Activated CD8-positive, alpha-beta memory T cell treated with anti-CD3 and anti-CD28 coated beads for 1 hour (primary cell): Measurements from ENCODE around the gene SDHAF1.
A peak's percentile ranks its signal among the peaks of the same experiment; 100 is the strongest.
"Not testable (repeated sequence)": the region's sequence is repeated elsewhere in the genome, so short reads cannot be mapped to it uniquely, and the experiment has no call there.

Experiments
- DNase-seq, 2 donors: peaks; one replicate each; pipeline ENCODE4 v3.0.0-alpha.2; 2020; ENCODE audit warnings: low read depth in 1 of 2; ENCODE audit errors: extremely low read depth in 1 of 2

Gene SDHAF1, protein sequence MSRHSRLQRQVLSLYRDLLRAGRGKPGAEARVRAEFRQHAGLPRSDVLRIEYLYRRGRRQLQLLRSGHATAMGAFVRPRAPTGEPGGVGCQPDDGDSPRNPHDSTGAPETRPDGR

DNA sequence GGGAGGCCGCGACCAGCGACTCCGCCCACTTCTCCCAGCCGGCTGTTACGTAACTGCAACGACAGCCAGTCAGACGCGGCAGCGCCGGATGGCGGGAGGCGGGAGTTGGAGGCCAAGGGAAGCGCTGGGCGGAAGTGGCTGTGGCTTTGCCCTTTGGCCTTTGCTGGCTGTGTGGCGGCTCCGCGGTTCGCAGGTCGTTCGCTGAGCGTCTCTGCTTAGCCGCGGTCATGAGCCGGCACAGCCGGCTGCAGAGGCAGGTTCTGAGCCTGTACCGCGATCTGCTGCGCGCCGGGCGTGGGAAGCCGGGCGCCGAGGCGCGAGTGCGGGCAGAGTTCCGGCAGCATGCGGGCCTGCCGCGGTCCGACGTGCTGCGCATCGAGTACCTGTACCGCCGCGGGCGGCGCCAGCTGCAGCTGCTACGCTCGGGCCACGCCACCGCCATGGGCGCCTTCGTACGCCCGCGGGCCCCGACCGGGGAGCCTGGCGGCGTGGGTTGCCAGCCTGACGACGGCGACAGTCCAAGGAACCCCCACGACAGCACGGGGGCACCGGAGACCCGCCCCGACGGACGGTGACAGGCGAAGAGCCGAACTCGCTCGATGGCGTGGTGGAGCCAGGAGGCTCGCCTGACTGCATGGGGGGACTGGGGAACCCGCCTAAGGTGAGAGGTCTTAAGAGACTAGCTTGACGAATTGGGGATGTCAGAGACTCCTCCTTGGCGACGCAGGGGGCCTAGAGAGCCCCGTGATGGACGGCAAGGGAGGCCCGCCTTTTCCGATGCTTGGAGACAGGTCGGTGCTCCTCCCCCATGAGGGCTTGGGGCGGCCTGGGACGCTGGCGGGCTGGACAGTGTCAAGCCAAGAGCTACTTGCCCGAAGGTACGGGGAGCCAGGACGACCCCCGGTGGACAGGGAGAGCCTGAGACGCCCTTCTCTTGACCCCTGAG lies at the start of gene SDHAF1:
Gene SDHAF1 (plus strand): TSS at position 141 of the 946 bp plus-strand sequence. CDS start 87 bp downstream, at position 228.
- DNase-seq, result peak; percentile 78 to 87

DNA sequence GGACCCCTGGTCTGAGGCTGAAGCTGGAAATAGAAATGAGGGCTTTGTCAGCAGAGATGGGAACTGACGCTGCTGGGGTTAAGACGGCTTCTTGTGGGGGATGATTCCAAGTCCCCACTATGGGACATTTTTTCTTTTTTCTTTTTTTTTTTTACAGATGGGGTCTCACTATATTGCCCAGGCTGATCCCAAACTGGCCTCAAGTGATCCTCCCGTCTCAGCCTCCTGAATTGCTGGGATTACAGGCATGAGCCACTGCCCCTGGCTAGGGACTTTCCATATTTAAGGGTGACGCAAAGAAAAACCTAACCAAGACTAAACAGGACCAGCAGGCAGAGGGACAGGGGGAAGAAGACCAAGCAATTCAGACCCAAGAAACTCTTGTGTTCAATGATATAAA lies 48.8 kb upstream of the SDHAF1 start:
- no peak for DNase-seq

DNA sequence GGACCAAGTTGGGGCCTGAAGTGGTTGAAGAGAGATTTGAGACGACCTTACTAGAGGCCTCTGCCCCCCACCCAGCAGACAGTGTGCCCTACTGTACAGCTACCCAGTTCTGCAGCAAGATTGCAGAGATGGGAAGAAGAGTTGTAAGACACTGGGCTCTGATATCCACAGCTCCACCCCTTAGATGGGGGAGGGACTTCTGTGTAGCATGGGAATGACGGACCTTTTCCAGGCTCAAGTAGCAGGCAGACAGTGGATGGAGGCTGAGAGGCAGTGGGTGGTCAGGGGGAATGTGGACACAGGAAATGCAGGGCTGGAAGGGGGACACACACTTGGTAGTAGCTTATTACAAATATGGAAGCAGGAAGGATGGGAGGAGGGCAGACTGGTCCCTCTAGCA lies 45.9 kb upstream of the SDHAF1 start:
- no peak for DNase-seq

DNA sequence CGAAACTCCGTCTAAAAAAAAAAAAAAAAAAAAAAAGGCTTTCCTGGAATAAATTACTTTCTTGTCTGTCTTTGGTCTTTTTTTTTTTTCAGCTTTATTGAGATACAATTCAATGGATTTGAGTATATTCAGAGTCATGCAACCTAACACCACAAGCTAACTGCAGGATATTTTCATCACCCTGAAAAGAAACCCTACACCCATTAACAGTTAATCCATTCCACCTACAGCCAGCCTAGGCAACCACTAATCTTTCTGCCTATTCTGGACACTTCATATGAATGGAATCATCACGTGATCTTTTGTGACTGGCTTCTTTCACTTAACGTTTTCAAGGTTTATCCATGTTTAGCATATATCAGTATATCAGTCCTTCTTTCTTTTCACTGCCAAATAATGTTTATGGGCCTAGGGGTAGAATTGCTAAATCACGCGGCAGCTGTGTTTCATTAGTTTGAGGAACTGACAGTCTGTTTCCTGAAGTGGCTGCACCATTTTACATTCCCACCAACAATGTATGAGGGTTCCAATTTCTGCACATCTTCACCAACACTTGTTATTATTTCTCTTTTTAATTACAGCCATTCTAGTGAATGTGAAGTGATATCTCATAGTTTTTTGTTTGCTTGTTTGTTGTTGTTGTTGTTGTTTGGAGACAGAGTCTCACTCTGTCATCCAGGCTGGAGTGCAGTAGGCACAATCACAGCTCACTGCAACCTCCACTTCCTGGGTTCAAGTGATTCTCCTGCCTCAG lies 38.9 kb upstream of the SDHAF1 start:
- DNase-seq, result no peak

DNA sequence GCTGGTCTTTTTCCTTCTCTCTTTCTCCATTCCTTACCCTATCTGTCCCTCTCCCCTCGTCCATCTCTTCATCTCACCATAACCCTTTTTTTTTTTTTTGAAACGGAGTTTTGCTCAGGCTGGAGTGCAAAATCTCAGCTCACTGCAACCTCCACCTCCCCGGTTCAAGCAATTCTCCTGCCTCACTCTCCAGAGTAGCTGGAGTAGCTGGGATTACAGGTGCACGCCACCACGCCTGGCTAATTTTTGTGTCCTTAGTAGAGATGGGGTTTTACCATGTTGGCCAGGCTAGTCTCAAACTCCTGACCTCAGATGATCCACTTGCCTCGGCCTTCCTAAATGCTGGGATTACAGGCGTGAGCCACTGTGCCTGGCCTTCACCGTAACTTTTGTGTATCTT lies 37.6 kb upstream of the SDHAF1 start:
- DNase-seq, result not testable (repeated sequence)

DNA sequence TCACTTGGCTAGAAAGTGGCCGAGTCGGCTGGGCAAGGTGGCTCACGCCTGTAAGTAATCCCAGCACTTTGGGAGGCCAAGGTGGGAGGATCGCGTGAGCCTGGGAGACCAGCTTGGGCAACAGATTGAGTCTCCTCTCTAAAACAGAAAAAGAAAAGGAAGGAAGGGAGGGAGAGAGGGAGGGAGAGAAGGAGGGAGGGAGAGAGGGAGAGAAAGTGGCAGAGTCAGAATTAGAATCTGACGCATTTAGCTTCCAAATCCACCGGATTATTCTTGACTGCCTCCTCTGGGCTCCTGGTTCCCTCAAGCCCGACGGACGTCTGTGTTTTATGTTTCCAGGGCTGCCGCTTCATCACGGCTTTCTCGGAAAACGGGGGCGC lies 36.3 kb upstream of the SDHAF1 start:
- DNase-seq, result no peak

DNA sequence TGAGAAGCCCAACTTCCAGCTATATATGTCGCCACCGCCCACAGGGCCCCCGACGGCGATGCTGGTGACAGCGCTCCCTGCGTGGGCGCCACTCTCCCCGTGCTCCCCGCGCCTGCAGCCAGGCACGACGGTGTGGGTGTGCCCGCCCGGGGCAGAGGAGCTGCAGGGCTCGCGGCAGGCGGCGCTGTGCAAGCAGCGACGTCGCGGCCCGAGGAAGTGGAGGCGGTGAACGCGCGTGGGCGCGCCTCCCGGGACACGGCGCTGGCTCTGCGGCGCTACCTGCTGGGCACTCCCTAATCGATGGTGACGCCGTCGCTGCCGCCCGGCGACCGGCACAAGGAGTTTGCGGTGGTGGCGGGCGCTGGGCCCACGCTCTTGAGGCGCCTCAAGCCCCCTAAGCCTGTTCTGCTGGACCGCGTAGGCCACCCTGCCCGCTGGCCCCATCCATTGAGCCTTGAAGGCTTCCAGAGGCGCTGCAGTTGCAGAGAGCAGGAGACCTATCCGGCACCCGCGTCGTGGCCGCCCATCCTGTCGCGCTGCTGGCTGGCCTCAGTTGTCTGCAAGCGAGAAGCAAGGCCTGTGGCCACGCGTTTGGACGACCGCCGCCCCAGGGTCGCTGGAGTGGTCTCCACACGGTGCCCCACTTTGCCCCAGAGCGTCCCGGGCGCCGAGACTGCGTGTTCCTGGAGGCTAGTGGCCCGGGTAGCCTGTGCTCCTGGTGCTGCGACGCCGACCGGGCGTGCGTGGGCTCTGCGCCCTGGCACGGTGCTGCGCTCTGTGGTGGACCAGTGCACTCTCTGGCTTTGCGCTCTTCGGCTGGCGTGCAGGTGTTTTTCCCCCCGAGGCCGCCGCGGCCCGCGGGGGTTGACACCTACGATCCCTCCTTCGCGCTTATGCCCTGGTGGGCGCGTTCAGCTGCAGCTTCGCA lies 35.7 kb upstream of the SDHAF1 start:
- DNase-seq, result peak; percentile 51 to 73

DNA sequence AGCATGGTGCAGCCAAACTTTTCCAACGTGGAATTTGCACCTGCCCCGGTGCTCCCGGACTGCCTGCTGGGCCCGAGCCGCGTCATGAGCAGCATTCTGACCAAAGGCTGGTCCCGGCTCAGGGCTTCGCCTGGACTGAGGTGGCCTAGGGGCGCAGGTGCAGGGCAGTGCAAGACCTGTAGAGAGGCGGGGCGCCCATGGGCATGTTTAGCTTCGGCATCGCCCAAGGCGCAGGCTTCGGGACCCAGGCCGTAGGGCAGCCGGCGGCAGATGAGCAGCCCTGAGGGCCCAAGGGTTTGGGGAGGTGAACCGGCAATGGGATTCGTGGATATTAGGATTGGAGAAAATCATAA lies 35.0 kb upstream of the SDHAF1 start:
- DNase-seq, result no peak

DNA sequence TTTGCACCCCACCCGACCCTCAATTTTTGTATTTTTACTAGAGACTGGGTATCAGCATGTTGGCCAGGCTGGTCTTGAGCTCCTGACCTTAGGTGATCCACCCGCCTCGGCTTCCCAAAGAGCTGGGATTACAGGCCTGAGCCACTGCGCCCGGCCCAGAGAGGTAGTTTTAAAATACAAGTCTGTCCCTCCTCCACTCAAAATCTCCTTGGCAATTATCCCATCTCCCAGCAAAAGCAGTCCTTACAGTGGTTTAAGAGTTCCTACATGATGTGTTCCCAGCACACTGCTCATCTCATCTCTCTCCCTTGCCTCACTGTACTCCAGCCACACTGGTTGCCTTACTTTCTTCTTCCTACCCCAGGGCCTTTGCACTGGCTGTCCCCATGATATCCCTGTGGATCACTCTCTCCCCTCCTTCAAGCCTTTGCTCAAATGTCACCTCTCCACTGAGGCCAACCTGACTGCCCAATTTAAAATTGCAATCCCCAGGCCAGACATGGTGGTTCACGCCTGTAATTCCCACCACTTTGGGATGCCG lies 34.5 kb upstream of the SDHAF1 start:
- DNase-seq, result no peak

DNA sequence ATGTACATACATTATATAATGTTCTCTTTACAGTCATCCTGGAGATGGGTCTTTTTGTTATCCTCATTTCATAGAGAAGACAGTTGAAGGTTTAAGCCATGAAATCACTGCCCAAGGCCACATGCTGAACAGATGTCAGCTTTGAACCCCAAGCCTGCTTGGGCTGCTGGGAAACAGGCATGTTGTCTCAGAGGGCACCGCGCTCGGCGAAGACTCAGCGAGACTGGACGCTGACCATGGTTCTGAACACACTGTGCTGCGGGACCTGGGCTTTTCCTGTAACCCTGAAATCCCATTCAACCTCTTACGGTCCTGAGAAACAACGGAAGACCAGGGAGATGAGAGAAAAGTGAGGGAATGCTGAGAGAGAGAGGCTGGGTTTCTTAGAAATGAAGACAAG lies 31.5 kb upstream of the SDHAF1 start:
- no peak for DNase-seq

DNA sequence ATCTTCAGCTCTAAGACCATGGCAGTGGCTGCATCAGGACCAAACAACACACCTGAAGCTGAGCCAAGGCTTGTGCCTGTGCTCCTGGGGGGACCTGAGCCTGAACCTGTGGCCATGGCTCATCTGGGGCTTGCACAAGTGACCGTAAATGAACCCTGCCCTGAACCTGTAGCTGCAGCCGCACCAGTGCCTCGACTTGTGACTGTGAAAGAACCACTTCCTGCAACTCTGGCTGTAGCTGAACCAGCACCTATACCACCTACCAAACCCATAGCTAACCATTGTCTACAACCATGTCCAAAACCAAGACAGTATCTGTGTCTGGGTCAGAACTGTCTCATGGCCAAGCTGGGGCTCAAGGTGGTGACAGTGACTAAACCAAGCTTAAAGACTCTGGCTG lies 28.2 kb upstream of the SDHAF1 start:
- no peak for DNase-seq

DNA sequence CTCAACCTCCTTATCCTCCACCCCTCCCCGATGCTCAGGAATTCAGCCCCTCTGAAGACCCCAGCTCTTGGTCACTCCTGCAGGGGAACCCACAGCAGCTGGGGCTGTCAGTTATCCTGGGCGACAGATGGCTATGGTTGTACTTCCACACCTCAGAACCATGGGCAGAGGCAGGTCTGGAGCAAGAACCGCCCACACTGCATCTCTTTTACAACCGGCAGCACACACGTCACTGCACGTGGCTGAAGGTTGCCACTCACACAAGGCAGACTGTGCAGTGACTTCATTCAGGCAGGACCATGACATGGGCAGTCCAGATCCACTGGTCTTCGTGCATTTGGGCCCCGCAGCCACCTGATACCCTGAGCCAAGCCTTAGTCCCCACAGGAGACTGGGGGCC lies 21.5 kb upstream of the SDHAF1 start:
- no peak for DNase-seq

DNA sequence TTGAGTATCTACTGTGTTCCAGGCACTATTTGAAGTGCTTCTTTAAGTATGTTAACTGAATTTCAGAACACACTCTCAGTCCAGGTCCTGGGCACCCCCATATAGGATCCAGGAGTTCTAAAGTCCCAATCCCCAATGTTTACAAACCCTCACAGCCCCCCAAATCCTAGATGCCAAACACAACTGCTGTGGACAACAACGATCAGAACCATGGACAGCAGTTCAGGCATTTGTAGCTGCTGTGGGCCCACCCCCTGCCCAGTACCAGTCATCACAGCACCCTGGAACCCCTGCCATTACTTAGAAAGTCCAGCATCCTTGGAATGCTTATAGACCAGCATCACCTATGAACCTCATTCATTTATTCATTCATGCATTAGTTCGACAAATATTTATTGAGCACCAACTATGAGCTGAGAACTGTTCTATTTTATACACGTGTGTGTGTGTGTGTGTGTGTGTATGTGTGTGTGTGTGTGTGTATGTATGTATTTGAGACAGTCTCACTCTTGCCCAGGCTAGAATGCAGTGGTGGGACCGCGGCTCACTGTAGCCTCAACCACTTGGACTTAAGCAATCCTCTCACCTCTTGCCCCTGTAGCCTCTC lies 19.3 kb upstream of the SDHAF1 start:
- no peak for DNase-seq

DNA sequence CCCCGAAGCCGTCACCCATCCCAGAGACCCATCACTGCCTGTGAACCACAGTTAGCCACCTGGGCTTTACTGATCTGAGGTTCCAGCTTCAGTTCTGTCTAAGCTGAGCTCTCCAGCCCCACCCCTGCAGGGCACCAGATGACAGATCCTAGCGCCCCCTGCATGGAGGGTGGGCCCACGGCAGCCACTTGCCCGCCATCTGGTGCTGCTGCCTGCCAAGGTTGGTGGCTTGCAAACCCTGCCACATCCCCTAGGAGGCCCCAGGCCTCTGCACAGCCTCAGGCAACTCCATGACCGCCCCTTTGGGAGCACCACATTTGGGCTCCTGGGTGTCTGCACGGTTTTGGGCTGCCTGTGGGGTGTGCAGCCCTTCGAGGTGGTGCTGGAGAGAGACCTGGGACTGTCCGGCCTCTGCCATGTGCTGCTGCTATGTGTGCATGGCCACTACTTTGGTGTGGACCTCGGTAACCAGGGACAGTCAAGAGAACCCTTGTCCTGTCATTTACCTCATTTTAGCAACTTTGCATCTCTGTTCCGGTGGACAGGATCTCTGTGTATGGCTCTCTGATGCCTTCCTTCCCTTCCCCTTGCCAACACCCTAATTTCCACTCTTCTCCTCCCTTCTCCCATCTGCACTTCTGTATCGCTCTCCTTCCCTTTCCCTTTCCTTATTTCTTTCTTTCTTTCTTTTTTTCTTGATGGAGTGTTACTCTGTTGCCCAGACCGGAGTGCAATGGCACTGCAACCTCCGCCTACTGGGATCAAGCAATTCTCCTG lies 17.4 kb upstream of the SDHAF1 start:
- no peak for DNase-seq

DNA sequence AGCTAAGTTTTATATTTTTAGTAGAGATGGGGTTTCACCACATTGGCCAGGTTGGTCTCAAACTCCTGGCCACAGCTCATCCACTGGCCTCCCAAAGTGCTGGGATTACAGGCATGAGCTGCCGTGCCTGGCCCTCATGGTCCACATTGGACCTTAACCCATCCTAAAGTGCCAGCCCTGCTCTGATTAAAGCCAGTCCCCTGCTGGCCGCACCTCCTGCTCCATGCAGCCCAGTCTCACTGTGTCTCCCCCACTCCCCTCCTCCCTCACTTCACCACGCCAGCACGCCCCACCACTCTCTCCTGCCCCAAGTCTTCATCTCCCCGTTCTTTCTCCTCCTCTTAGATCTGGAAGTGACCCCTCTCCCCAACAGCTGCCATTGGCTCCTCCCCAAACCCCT lies 16.7 kb upstream of the SDHAF1 start:
- DNase-seq, result no peak

DNA sequence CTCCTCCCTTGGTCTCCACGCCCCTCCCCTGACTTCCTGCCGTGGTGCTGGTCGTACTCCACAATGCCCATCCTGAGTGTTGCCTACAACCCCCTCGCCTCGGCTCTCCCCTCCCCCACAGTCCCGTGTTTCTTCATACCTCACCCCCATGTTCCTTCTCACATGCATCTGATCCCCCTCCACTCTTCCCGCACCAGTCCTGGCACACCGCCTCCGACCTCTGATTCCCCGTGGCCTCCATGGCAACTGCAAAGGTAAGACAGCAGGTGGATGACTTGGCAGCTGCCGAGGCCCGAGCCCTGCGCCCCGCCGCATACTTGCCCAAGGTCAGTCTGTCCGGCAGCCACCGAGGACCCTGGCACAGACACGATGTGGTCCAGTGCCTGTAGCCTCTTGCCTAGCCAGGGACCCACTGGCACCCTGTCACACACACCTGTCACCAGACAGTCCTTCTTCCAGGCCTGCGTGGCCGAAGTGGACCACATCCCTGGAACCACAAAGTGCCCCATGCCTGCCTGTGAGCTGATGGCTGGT lies 16.1 kb upstream of the SDHAF1 start:
- DNase-seq, result no peak

DNA sequence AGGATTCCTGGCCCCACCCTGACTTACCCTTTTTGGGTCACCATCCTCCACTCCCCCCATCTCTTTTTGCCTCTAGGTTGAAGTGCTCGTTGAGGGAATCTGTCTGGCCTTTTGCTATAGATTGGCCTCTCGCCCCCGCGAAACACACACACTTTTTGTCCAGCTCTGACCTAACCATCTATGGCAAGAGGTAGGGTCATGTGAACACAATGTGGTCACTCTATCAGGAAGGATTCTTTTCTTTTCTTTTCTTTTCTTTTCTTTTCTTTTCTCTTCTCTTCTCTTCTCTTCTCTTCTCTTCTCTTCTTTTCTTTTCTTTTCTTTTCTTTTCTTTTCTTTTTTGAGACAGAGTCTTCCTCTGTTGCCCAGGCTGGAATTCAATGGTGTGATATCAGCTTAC lies 14.0 kb upstream of the SDHAF1 start:
- DNase-seq, result not testable (repeated sequence)

DNA sequence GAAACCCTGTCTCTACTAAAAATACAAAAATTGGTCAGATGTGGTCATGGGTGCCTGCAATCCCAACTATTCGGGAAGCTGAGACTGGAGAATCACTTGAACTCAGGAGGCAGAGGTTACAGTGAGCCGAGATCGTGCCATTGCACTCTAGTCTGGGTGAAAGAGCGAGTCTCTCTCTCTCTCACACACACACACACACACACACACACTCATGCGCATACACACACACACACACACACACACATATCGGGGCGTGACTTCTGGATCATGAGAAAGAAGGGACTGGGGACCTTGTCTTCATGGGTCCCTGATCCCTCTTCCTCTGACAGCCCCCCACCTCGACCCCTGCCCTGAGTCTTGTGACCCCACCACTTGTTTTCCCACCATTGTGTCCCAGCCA lies 11.8 kb upstream of the SDHAF1 start:
- DNase-seq, result no peak

DNA sequence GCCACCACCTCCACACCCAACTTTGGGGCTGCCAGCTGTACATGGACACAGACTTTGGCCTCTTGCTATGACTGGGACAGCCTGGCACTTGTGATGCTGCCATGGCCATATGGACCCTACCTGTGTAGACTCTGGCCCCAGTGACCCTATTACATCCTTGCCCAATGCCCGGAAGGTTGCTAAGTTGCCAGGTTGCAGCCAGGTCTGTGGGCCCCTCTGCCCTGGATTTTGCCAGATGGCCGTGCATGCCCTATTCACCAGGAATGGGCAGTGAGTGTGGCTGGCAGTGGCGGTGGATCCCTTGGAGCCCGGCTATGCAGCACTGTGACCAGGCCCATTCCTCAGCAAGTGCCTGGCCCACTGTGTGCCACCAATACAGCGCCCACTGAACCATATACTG lies 8.9 kb upstream of the SDHAF1 start:
- DNase-seq, result no peak
